IMR-90 (cell line): ENCODE measurements around the gene H2BW2.

Experiments used
- BHLHE40 ChIP-seq: fragments of 150-350 bp; IDR thresholded peaks from 2 replicates; pipeline ENCODE4 v1.6.1; 2016; ENCODE audit warnings: mild to moderate bottlenecking, low read depth, low read length
- CEBPB ChIP-seq: IDR thresholded peaks from 2 replicates; pipeline ENCODE4 v1.6.1; 2012; ENCODE audit warnings: low read depth, low read length, improper control_type of control experiment
- CHD1 ChIP-seq: IDR thresholded peaks from 2 replicates; pipeline ENCODE4 v1.6.1; 2012; ENCODE audit warnings: low read depth, low read length, improper control_type of control experiment
- FOS ChIP-seq: fragments of 150-350 bp; IDR thresholded peaks from 2 replicates; pipeline ENCODE4 v1.6.1; 2016; ENCODE audit warnings: low read depth, low read length
- MAFK ChIP-seq: IDR thresholded peaks from 2 replicates; pipeline ENCODE4 v1.6.1; 2012; ENCODE audit warnings: low read depth, low read length, improper control_type of control experiment
- POLR2A ChIP-seq: IDR thresholded peaks from 2 replicates; pipeline ENCODE4 v1.6.1; 2012; ENCODE audit warnings: mild to moderate bottlenecking, low read depth, low read length
- RAD21 ChIP-seq: IDR thresholded peaks from 2 replicates; pipeline ENCODE4 v1.6.1; 2012; ENCODE audit warnings: low read length, improper control_type of control experiment
- RCOR1 ChIP-seq: IDR thresholded peaks from 2 replicates; pipeline ENCODE4 v1.6.1; 2012; ENCODE audit warnings: mild to moderate bottlenecking, low read length, improper control_type of control experiment; ENCODE audit not compliant: insufficient replicate concordance
- RFX5 ChIP-seq: IDR thresholded peaks from 2 replicates; pipeline ENCODE4 v1.8.0; 2012; ENCODE audit warnings: low read depth, mild to moderate bottlenecking, low read length, moderate library complexity
- USF2 ChIP-seq: fragments of 150-350 bp; IDR thresholded peaks from 2 replicates; pipeline ENCODE4 v1.6.1; 2017; ENCODE audit warnings: mild to moderate bottlenecking, antibody characterized with exemption, low read length, low read depth
- TF ChIP-seq, protein P1 (sequence below): conservative IDR thresholded peaks from 2 replicates; pipeline ENCODE4 v1.5.1; 2012; ENCODE audit warnings: mild to moderate bottlenecking, low read depth, low read length, improper control_type of control experiment

- no peak for TF ChIP-seq RAD21
- no peak for TF ChIP-seq POLR2A
- TF ChIP-seq CEBPB = no peak
- no peak for TF ChIP-seq RFX5
- TF ChIP-seq, protein P1, sequence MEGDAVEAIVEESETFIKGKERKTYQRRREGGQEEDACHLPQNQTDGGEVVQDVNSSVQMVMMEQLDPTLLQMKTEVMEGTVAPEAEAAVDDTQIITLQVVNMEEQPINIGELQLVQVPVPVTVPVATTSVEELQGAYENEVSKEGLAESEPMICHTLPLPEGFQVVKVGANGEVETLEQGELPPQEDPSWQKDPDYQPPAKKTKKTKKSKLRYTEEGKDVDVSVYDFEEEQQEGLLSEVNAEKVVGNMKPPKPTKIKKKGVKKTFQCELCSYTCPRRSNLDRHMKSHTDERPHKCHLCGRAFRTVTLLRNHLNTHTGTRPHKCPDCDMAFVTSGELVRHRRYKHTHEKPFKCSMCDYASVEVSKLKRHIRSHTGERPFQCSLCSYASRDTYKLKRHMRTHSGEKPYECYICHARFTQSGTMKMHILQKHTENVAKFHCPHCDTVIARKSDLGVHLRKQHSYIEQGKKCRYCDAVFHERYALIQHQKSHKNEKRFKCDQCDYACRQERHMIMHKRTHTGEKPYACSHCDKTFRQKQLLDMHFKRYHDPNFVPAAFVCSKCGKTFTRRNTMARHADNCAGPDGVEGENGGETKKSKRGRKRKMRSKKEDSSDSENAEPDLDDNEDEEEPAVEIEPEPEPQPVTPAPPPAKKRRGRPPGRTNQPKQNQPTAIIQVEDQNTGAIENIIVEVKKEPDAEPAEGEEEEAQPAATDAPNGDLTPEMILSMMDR = no peak
- no peak for TF ChIP-seq RCOR1
- TF ChIP-seq FOS = no peak
- no peak for TF ChIP-seq MAFK
- no peak for TF ChIP-seq BHLHE40
- no peak for TF ChIP-seq CHD1
- no peak for TF ChIP-seq USF2
Measured at GRCh38 chrX:104085477-104085876, 45.7 kb downstream of the H2BW2 start.
